ENCODE measurements around the gene HBA2. TPM values are rescaled to one million over a fixed set of nuclear protein-coding genes. Genes with fewer than 3 reads are reported as not detected.

The HBA2 gene
- total and polyA plus RNA-seq, 2 experiments from 2014 or later, result 1.9 to 7.8 TPM

GRCh38 chr16:212999-213398 is 40.3 kb downstream of the HBA2 start (continued):
- TF ChIP-seq CTCF (conservative IDR thresholded peaks at IDR 0.05; ENCODE audit: low read depth in 2 of 2) (no peak), ZNF331 (CRISPR knock-in tag; IDR thresholded peaks at IDR 0.05; ENCODE audit: low read depth) (no peak), EZH2 (IDR thresholded peaks at IDR 0.05; ENCODE audit: low read depth, unreplicated experiment) (no peak)
- TF ChIP-seq, protein P1, sequence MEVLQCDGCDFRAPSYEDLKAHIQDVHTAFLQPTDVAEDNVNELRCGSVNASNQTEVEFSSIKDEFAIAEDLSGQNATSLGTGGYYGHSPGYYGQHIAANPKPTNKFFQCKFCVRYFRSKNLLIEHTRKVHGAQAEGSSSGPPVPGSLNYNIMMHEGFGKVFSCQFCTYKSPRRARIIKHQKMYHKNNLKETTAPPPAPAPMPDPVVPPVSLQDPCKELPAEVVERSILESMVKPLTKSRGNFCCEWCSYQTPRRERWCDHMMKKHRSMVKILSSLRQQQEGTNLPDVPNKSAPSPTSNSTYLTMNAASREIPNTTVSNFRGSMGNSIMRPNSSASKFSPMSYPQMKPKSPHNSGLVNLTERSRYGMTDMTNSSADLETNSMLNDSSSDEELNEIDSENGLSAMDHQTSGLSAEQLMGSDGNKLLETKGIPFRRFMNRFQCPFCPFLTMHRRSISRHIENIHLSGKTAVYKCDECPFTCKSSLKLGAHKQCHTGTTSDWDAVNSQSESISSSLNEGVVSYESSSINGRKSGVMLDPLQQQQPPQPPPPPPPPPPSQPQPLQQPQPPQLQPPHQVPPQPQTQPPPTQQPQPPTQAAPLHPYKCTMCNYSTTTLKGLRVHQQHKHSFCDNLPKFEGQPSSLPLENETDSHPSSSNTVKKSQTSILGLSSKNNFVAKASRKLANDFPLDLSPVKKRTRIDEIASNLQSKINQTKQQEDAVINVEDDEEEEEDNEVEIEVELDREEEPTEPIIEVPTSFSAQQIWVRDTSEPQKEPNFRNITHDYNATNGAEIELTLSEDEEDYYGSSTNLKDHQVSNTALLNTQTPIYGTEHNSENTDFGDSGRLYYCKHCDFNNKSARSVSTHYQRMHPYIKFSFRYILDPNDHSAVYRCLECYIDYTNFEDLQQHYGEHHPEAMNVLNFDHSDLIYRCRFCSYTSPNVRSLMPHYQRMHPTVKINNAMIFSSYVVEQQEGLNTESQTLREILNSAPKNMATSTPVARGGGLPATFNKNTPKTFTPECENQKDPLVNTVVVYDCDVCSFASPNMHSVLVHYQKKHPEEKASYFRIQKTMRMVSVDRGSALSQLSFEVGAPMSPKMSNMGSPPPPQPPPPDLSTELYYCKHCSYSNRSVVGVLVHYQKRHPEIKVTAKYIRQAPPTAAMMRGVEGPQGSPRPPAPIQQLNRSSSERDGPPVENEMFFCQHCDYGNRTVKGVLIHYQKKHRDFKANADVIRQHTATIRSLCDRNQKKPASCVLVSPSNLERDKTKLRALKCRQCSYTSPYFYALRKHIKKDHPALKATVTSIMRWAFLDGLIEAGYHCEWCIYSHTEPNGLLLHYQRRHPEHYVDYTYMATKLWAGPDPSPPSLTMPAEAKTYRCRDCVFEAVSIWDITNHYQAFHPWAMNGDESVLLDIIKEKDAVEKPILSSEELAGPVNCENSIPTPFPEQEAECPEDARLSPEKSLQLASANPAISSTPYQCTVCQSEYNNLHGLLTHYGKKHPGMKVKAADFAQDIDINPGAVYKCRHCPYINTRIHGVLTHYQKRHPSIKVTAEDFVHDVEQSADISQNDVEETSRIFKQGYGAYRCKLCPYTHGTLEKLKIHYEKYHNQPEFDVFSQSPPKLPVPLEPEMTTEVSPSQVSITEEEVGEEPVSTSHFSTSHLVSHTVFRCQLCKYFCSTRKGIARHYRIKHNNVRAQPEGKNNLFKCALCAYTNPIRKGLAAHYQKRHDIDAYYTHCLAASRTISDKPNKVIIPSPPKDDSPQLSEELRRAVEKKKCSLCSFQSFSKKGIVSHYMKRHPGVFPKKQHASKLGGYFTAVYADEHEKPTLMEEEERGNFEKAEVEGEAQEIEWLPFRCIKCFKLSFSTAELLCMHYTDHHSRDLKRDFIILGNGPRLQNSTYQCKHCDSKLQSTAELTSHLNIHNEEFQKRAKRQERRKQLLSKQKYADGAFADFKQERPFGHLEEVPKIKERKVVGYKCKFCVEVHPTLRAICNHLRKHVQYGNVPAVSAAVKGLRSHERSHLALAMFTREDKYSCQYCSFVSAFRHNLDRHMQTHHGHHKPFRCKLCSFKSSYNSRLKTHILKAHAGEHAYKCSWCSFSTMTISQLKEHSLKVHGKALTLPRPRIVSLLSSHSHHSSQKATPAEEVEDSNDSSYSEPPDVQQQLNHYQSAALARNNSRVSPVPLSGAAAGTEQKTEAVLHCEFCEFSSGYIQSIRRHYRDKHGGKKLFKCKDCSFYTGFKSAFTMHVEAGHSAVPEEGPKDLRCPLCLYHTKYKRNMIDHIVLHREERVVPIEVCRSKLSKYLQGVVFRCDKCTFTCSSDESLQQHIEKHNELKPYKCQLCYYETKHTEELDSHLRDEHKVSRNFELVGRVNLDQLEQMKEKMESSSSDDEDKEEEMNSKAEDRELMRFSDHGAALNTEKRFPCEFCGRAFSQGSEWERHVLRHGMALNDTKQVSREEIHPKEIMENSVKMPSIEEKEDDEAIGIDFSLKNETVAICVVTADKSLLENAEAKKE (CRISPR knock-in tag; IDR thresholded peaks at IDR 0.05), result no peak

DNA sequence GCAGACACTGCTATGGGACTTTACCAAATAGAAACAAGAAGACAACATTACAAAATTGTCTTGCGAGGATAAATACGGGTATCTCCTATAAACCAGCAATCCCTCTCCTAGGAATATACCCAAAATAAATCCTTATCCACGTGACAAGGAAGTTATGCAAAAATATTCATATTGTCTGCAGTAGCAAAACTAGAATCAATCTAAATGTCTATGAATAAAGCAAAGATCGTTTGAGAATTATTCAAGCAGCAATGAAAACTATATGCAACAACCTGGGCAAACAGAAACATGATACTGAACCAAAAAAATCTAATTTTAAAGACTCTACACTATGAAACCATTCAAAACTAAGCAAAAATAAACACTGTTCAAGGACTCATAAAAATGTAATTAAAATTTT is 47.3 kb downstream of the HBA2 start:
- no peak overlapping the region for H3K4me3 ChIP-seq
- no peak for DNase-seq (ENCODE audit: low spot score)
- peaks cover 93% of the 10 kb centered on the region for H3K36me3 Mint-ChIP-seq (ENCODE audit: low read depth)
- no peaks in the 10 kb centered on the region for H3K9me2 ChIP-seq (ENCODE audit: insufficient read depth)
- no peak overlapping the region for H3K4me2 ChIP-seq
- peaks cover 53% of the 10 kb centered on the region for H4K20me1 ChIP-seq (replicated peaks; ENCODE audit: insufficient read depth)
- H2AFZ ChIP-seq, result no peak overlapping the region
- peaks cover 1% of the 10 kb centered on the region for H3K27me3 Mint-ChIP-seq (ENCODE audit: insufficient read depth, low read depth, poor library complexity)
- peaks cover 100% of the 10 kb centered on the region for H3K79me2 ChIP-seq (replicated peaks; ENCODE audit: insufficient read depth)
- ATAC-seq, result no peak
- H3K27ac Mint-ChIP-seq, result no peak overlapping the region
- H3K4me1 ChIP-seq (ENCODE audit: insufficient read depth), result no peaks in the 10 kb centered on the region
- H3K27ac ChIP-seq (ENCODE audit: low read depth), result no peak overlapping the region
- H3K4me3 Mint-ChIP-seq, result no peak overlapping the region
- peaks cover 68% of the 10 kb centered on the region for H3K36me3 ChIP-seq (ENCODE audit: insufficient read depth)
- no peaks in the 10 kb centered on the region for H3K9me3 Mint-ChIP-seq
- no peaks in the 10 kb centered on the region for H3K27me3 ChIP-seq (ENCODE audit: insufficient read depth)
- H3F3A ChIP-seq (replicated peaks; ENCODE audit: low read depth), result peaks cover 21% of the 10 kb centered on the region
- H3K4me1 Mint-ChIP-seq, result no peaks in the 10 kb centered on the region
- TF ChIP-seq CTCF (conservative IDR thresholded peaks at IDR 0.05; ENCODE audit: low read depth in 2 of 2) (no peak), NANOG (IDR thresholded peaks at IDR 0.05; ENCODE audit: borderline replicate concordance) (no peak), EZH2 (IDR thresholded peaks at IDR 0.05; ENCODE audit: low read depth, unreplicated experiment) (no peak), ZNF114 (CRISPR knock-in tag; IDR thresholded peaks at IDR 0.05) (no peak), EZH2phosphoT487 (IDR thresholded peaks at IDR 0.05; ENCODE audit: unreplicated experiment) (no peak), POLR2AphosphoS5 (IDR thresholded peaks at IDR 0.05; ENCODE audit: low read depth) (no peak), CREB1 (CRISPR knock-in tag; IDR thresholded peaks at IDR 0.05; ENCODE audit: low read depth) (no peak)
- TF ChIP-seq, protein P2, sequence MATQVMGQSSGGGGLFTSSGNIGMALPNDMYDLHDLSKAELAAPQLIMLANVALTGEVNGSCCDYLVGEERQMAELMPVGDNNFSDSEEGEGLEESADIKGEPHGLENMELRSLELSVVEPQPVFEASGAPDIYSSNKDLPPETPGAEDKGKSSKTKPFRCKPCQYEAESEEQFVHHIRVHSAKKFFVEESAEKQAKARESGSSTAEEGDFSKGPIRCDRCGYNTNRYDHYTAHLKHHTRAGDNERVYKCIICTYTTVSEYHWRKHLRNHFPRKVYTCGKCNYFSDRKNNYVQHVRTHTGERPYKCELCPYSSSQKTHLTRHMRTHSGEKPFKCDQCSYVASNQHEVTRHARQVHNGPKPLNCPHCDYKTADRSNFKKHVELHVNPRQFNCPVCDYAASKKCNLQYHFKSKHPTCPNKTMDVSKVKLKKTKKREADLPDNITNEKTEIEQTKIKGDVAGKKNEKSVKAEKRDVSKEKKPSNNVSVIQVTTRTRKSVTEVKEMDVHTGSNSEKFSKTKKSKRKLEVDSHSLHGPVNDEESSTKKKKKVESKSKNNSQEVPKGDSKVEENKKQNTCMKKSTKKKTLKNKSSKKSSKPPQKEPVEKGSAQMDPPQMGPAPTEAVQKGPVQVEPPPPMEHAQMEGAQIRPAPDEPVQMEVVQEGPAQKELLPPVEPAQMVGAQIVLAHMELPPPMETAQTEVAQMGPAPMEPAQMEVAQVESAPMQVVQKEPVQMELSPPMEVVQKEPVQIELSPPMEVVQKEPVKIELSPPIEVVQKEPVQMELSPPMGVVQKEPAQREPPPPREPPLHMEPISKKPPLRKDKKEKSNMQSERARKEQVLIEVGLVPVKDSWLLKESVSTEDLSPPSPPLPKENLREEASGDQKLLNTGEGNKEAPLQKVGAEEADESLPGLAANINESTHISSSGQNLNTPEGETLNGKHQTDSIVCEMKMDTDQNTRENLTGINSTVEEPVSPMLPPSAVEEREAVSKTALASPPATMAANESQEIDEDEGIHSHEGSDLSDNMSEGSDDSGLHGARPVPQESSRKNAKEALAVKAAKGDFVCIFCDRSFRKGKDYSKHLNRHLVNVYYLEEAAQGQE (IDR thresholded peaks at IDR 0.05; ENCODE audit: unreplicated experiment), result no peak
